ENCODE measurements around the gene TBC1D16.

- TF ChIP-seq CTCF (IDR thresholded peaks at IDR 0.05) (no peak), POLR2A (IDR thresholded peaks at IDR 0.05) (no peak)
Measured at GRCh38 chr17:79936641-79937381, 98.9 kb downstream of the TBC1D16 start.

Data from breast epithelium (tissue), 3 donors.